Stimulated activated CD4-positive, alpha-beta T cell treated with anti-CD3 and anti-CD28 coated beads, Interleukin-4, amount 100 ng/mL, for 48 hours (primary cell): ENCODE measurements around the gene PLD5.
"Not testable (repeated sequence)": the region's sequence is repeated elsewhere in the genome, so short reads cannot be mapped to it uniquely, and the experiment has no call there.

Experiments used
- DNase-seq, 2 donors: peaks; one replicate each; pipeline ENCODE4 v3.0.0-alpha.2; 2020; ENCODE audit warnings: low read depth in 2 of 2

The PLD5 gene

DNA sequence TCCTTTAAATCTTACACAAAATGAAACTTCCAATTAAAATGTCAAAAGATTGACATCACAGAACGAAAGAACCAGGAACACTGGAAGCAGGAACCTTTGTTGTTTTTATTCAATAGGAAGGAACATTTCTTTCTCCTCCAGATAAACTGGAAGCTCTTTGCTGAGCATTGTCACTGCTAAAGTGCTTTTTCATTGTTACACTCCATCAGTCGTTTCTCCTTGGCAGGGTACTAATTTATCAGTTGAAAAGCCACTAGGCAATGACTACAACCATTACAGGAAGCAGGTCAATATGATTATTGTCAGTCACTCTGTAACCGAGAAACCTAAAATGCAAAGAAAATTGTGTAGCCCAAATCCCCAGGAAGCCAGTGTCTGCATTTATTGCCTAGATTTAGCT lies 362.4 kb downstream of the PLD5 start:
- no peak for DNase-seq

DNA sequence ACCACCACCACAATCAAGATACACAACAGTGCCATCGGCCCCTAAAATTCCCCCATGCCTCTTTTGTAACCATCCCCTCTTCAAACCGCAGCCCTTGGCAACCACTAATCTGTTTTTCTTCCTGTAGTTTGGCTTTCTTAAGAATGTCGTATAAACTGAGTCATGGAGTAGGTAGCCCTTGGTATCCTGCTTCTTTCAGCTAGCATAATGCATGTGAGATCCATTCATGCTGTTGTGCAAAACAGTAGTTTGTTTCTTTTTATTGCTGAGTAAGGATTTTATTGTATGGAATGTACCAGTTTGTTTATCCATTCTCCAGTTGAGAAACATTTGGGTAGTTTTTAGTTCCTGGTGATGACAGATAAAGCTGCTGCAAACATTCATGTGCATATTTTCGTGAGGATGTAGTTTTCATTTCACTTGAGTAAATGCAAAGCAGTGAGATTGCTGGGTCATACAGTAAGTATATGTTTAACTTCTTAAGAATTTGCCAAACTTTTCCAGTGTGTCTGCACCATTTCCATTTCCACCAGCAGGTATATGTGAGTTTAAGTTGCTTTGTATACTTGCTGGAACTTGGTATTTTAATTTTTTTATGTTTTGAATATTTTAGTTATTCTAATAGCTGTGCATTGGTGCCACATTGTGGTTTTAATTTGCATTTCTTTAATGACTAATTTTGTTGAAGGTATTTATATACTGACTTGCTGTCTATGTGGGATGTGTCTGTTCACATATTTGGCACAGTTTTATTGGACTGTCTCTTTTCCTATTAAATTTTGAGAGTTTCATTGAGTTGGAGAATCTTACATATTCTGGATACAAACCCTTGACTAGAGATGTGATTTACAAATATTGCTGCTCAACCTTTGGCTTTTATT lies 377.2 kb downstream of the PLD5 start:
- no peak for DNase-seq

DNA sequence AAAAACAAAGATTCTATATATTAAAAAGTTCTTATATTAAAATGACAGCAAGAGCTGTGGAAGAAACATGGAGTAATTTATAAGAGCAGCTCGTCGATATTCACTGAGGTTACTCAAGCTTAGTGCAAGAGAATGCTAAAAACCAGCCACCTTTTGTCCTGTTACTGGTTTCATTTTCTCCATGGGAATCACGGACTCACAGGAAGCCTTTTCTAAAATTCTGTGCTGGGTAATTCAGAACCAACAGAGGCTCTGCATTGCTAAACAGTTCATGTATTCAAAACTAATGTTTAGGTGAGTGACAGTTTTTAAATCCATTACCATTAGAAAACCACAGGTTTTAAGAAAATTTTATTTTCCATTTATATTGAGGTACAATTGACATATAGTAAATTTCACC lies 377.8 kb downstream of the PLD5 start:
- no peak for DNase-seq

DNA sequence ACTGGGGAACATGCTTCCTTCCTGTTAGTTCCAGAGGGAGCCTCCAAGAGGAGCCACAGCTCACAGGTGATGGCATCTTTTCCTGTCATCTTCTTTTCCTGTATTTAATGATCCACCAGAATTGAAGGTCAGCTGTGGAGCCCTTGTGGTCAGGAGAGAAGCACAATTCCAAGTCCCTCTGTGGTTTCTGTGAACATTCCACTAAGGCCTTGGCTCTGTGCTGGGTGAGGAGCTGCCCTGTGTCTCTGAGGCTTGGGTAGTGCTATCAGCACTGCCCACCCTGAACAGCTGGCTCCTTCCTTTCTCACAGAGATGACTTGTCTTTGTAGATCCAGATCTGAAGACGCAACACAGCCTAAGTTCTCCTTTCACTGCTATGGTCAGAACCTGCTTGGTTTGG lies 383.7 kb downstream of the PLD5 start:
- DNase-seq, result no peak

DNA sequence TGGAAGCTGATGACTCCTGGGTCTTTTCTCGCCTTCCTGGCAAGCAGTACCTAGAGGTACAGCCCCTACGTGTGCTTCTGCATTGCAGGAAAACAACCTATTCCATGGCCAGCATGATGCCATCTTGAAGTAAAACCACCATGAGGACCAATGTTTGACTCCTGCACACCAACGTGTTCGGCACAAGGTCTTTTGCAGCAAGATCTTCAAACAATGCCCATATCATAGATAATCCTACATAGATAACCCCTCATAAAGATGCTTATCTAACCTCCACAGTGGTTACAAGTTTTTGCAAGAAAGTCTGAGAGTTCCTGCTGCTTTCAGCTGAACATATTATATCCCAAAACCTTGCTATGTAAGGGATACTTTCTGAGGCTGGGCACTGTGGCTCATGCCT lies 384.5 kb downstream of the PLD5 start:
- DNase-seq, result no peak

DNA sequence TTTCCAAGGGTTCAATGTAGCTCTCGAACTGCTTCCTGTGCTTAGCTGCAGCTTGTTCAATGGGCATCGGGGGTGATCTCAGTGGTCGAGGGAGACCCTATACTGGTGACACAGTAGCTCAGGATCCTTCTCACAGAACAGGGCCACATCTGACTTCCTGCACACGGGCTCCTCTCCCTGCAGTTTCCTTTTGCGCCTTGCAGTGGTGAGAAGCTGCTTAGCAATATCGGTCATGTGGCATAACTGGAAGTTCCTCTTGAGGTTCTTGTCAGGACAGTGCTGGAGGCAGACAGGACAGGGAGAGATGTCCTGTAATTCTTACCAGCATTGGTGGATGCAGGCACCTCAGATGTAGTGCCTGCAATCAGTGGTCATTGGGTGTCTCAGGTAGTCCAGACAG lies 385.1 kb downstream of the PLD5 start:
- no peak for DNase-seq

DNA sequence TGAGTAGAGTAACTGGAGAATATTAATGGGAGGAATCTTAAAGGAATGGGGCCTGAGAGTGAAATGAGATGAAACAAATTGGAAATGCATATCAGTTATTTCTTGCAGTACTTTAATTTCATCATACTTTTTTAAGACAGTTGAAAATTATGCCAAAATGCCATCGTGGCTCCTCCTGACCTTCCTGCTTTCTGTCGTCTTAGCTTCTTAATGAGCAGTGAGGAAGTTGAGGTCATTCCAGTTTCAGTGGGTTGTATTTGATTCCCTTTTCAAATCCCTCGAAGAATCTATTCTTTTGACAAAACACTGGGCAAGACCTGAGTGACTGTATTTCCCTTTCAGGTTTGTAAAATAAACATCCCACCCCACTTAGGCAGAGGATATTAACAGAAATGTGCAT lies 390.7 kb downstream of the PLD5 start:
- DNase-seq, result no peak

DNA sequence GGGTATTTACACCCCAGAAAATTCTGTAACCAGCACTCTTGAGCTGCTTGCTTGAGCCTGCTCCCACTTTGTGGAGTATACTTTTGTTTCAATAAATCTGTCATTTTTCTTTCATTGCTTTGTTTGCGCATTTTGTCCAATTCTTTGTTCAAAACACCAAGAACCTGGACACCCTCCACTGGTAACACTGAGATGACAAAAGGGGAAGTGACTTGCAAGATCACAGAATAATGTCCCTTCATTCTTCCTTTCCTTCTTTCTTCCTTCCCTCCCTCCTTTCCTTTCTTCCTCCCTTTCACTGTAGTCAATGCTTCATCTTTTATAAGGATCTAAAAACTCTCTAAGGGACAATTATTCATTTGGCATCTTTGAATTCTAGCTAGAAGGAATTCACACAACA lies 391.1 kb downstream of the PLD5 start:
- DNase-seq, result no peak

DNA sequence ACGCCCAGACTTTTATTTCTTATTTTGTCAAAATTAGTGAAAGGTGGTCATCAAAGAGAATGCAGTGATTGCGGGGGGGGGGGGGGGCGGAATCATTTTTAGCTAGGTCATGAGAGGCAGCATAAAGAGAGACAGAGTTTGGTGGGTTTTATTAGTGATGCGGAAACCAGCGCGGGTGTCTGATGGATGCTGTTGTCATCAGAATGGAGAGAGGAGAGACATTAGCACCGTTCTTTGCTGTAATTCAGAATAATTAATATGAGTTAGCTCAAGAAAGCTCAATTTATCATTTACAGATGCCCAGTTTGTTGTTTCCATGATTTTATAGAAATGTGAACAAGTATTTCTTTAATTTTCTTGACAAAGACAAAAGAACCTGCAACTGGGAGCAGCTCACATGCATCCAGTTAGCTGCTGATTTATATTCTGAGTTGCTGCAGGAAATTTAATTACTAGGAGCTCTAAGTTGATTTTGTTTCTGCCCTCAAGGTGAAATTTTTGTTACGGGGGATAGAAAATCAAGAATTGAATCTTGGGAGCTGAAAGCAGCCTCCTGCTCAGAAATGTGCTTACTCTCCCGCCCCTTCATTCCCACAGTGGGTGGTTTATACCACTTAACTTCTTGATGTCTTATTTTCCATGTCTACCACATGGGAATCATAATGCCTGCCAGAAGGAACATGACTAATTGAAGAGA lies 392.2 kb downstream of the PLD5 start:
- DNase-seq, result no peak

DNA sequence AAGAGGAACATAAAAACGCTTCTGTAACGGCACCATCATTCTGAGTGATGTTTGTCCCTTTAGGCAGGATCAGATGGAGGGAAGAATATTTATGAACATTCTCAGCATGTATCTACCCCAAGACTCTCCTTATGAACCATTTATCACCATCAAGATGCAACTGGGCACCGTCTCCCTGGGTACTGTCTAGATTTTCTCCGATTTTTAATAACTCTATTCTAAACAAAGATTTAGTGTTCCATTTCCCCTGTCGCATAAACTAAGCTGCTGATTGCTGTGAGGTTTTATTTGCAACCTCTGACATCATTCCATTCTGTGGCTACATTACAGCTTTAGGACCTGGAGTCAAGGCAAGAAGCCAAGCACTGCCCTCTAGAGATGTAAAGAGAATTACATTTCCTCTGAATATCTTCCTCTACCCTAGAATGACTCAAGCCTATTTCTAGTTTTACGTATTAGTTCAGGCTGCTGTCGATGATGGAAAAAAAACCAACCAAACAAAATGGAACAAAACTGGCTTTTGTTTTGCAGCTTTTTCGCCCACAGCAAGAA lies 395.5 kb downstream of the PLD5 start:
- no peak for DNase-seq

DNA sequence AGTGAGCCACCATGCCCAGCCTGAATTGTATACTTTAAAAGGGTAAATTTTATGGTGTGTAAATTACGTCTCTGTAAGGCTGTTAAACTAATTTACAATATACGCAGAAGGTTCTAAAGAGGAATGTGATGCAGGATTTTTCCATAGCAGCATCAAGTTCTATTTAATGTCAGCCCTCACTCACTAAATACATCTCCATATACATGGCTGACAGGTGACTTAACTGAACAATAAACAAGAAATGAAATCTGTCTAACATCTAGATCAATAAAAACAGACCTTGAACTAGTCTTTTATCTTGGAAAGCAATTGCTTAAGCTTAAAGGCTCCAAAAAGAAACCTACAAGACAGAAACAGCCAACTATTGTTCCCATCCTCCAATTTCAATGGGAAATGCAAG lies 404.1 kb downstream of the PLD5 start:
- no peak for DNase-seq

DNA sequence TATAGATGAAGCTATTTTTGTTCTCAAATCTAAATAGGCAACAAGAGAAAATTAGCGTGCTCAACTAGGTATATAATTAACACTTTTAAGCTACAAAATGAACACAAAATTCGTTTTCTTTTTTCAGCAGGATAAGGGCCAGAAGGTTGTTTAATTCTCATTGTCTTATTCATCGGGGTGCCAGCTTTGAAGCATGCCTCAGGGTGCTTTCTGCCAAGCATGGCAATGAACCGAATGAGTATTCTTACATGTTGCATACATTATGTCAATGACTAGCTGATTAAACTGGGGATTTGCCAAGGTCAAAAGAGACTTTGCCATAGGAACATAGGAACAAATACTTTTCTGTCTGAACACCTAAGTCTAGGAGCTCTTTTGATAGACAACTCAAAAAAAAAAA lies 423.6 kb downstream of the PLD5 start:
- DNase-seq, result no peak

DNA sequence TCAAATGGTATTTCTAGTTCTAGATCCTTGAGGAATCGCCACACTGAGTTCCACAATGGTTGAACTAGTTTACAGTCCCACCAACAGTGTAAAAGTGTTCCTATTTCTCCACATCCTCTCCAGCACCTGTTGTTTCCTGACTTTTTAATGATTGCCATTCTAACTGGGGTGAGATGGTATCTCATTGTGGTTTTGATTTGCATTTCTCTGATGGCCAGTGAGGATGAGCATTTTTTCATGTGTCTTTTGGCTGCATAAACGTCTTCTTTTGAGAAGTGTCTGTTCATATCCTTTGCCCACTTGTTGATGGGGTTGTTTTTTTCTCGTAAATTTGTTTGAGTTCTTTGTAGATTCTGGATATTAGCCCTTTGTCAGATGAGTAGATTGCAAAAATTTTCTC lies 427.2 kb downstream of the PLD5 start:
- not testable (repeated sequence) for DNase-seq

DNA sequence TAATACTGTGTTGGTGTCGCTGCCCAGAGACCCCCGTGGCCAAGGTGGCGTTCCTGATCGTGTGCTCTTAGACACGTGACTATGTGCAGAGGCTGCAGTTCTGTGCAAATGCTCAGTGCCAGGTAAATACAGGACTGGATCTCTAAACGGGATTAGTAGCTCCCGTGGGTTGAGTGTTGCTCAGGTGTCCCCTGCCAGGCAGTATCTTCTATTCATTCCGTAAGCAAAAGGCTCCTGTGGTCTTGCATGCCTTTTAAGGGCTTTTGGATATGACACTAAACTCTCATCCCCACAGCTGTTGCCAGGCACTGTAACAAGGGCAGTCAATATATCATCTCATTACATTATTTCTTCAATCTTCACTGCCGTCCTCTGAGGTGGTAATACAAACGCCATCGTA lies 431.4 kb downstream of the PLD5 start:
- DNase-seq, result no peak

DNA sequence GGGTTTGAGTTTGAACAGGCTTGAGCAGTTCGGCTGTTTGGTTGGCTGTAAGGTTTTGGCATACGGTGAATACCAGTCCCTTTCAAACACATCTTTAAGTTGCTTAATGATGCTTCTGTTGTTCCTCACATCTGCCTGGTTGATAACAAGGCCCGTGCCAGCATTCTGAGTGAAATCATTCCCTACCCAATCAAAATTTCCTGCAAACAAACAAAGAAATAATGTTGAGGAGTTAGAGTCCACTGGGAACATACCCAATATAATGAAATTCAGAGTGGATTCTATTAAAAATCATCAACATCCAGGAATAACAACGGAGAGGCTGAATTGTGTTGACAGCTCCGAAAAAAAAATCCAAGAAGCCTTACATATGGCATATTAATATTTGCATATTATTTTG lies 434.6 kb downstream of the PLD5 start:
- no peak for DNase-seq

DNA sequence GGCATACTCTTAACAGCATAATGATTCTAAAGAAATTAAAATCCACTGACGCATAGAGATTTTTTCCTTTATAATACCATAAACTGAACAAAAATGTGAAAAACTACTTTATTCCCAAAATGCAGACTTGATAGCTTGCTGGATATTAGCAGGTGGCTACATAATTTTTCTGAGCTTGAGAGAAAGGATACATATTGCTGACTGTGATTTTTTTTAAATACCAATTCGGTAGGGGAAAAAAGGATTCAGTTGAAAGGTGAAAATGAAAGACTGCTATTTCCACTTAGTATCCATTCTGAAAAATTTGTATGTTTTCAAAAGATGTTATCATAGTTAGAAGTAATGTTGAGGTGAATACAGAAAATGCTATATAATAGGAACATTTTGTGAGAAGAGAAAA lies 435.6 kb downstream of the PLD5 start:
- DNase-seq, result no peak

DNA sequence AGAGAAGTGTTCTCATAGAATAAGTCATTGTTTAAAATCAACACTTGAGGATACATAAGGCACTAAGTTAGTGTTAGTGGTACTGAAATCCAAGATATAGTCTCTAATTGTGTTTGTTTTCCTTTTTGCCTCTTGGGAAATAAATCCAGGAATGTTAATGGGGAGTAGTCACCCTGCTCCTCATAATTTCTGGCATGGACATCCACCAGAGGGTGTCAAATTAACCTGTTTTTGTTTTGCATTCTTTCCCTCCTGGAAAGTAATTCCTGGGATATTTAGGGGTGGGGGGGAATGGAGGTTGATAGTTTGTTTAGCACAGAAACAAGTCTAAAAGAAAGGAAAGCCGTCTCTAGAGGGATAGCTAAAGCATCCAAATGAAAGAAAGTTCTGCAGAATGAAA lies 437.8 kb downstream of the PLD5 start:
- no peak for DNase-seq

DNA sequence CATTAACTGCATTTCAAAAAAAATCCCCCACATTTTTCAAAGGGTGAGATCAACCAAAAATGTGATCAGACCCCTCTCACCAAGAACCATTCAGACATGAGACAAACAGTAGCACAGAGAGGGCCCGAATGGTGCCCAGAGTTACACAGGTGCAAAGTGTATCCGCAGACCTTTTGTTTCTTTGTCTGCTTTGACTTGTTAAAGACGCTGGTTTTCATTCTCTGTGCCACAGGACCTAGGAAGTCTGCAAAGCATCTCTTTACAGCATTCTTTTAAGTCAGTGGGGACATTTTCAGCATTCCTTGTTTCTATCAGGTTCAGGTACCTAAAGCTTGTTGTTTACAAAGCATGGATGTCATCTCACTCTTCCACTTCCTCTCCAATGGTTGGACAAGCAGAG lies 438.4 kb downstream of the PLD5 start:
- no peak for DNase-seq

DNA sequence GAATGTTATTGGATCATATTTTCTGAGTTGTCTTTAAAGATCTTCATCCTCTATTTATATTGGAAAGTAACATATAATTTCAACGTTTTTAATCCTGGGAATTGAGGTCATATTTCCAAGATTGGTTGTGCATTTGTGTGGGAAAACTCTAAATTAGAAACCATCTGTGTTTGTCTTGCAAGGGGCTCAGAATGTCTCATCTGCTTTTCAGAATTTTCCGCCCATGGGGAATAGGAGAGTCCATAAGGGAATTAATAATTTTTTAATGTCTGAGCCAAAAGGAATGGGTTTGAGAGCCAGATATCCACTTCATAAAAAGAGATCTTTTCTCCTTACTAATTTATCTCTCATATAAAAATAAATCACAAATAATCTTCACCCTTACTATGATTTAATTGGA lies 440.8 kb downstream of the PLD5 start:
- DNase-seq, result no peak

DNA sequence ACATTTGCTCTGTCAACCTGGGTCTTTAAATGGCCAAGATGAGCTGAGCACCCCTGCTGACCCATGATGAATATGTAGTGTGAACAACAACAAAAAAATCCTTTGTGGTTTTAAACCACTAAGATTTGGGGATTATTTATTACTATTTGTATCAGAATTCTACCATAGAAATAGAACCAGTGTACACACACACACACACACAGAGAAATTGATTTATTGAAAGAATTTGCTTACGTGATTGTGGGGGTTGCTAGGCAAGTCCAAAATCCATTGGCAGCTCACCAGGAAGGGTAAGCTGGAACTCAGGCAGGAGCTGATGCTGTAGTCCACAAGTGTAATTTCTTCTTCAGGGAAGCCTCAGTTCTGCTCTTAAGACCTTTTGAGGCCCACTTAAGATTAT lies 443.1 kb downstream of the PLD5 start:
- DNase-seq, result no peak

DNA sequence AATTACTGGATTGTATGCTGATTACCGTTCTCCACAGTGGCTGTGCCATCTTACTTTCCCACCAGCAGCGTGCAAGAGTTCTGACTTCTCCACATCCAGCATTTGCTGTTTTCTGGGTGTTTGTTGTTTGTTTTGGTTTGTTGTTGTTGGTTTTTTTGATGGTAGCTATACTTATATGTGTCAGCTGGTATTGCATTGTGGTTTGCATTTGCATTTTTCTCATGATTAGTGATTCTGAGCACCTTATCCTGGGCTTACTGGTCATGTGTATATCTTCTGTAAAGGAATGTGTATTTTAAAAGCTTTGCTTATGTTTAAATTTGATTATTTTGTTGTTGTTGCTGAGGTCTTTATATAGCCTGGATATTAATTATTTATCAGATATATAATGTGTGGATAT lies 458.7 kb downstream of the PLD5 start:
- DNase-seq, result no peak

DNA sequence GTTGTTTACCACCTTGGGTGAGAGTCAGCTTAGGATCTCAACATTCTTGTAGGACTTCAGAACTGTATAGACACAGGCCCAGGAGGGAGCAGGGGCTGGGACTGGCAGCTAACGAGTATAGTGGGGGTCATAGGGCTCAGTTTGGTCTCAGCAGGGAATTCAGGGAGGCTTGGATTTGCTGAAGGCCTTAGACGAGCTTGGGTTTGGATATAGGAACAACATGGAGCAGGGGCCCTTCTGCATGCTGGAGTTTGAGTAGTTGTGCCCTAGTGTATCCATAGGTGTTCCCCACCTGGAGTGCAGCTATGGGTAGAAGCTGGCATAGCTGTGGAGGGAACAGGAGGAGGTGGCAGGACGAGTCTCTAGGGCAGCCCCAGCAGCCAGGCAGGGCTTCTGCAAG lies 462.2 kb downstream of the PLD5 start:
- no peak for DNase-seq

DNA sequence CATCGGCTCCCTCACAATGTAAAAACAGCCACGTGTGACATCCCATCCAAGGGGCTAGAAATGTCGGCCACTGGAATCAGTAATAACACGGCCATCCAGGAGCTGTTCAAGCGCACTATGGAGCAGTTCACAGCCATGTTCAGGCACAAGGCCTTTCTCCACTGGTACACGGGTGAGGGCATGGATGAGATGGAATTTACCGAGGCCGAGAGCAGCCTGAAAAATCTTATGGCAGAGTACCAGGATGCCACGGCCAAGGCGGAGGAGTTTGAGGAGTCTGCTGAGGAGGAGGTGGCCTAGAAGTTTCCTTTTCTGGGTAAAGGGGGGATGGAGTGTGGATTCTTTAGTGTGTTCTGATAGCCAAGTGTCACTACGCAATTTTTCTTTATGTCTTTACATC lies 464.5 kb downstream of the PLD5 start:
- DNase-seq, result no peak
